Neural progenitor cell (in vitro differentiated cells): ENCODE results near the gene BCOR. TPM values are rescaled to one million over a fixed set of nuclear protein-coding genes. Genes with fewer than 3 reads are reported as not detected.
A peak's percentile ranks its signal among the peaks of the same experiment; 100 is the strongest.

Experiments used
- DNase-seq: peaks from one replicate; pipeline ENCODE4 v3.0.0-alpha.2; 2016; ENCODE audit warnings: low spot score
- H2AFZ ChIP-seq: fragments of 200-600 bp; sonication (generic); replicated peaks from 2 replicates; pipeline ENCODE4 v1.6.1; 2016; ENCODE audit warnings: antibody characterized with exemption
- H3F3A ChIP-seq: fragments of 200-600 bp; sonication (generic); 2 replicates; pipeline ENCODE4 v1.6.1; 2016; ENCODE audit warnings: antibody characterized with exemption, low read depth
- H3K27ac ChIP-seq: fragments of 200-600 bp; sonication (generic); 2 replicates; pipeline ENCODE4 v1.5.1; 2016; ENCODE audit warnings: mild to moderate bottlenecking
- H3K27me3 ChIP-seq: fragments of 200-600 bp; sonication (generic); 2 replicates; pipeline ENCODE4 v1.6.1; 2016; ENCODE audit warnings: mild to moderate bottlenecking, moderate library complexity
- H3K36me3 ChIP-seq: fragments of 200-600 bp; sonication (generic); 2 replicates; pipeline ENCODE4 v1.5.1; 2016
- H3K4me1 ChIP-seq: fragments of 200-600 bp; sonication (generic); 2 replicates; pipeline ENCODE4 v1.6.1; 2016; ENCODE audit warnings: mixed run types
- H3K4me2 ChIP-seq: fragments of 200-600 bp; sonication (generic); 2 replicates; pipeline ENCODE4 v1.6.1; 2016
- H3K4me3 ChIP-seq: fragments of 200-600 bp; sonication (generic); 2 replicates; pipeline ENCODE4 v1.5.1; 2016
- H3K79me2 ChIP-seq: fragments of 200-600 bp; sonication (generic); 2 replicates; pipeline ENCODE4 v1.6.1; 2016; ENCODE audit warnings: low read depth
- H3K9ac ChIP-seq: fragments of 200-600 bp; sonication (generic); 2 replicates; pipeline ENCODE4 v1.6.1; 2016
- H3K9me3 ChIP-seq: fragments of 200-600 bp; sonication (generic); 2 replicates; pipeline ENCODE4 v1.5.1; 2016; ENCODE audit warnings: low read depth
- H4K20me1 ChIP-seq: fragments of 200-600 bp; sonication (generic); 2 replicates; pipeline ENCODE4 v1.6.1; 2016; ENCODE audit warnings: low read depth
- H3K27ac Mint-ChIP-seq: 3 replicates; pipeline ENCODE4 v1.8.0; 2021; ENCODE audit warnings: mixed read lengths
- H3K27me3 Mint-ChIP-seq: 2 replicates; pipeline ENCODE4 v1.8.0; 2022; ENCODE audit warnings: low read depth, mild to moderate bottlenecking, inconsistent platforms, moderate library complexity, mixed read lengths; ENCODE audit not compliant: insufficient read depth
- H3K36me3 Mint-ChIP-seq: 3 replicates; pipeline ENCODE4 v1.8.0; 2021; ENCODE audit warnings: mixed read lengths
- H3K4me1 Mint-ChIP-seq: 3 replicates; pipeline ENCODE4 v1.8.0; 2021; ENCODE audit warnings: mixed read lengths
- H3K4me3 Mint-ChIP-seq: 3 replicates; pipeline ENCODE4 v1.8.0; 2021; ENCODE audit warnings: mild to moderate bottlenecking, moderate library complexity, mixed read lengths
- H3K9me3 Mint-ChIP-seq: 3 replicates; pipeline ENCODE4 v1.8.0; 2020; ENCODE audit warnings: mixed read lengths
- CTCF ChIP-seq: fragments of 200-600 bp; sonication (generic); IDR thresholded peaks from 2 replicates; pipeline ENCODE4 v1.5.1; 2017; ENCODE audit warnings: antibody characterized with exemption, mild to moderate bottlenecking
- EZH2 ChIP-seq: fragments of 200-600 bp; sonication (generic); IDR thresholded peaks from 2 replicates; pipeline ENCODE4 v1.6.1; 2017; ENCODE audit warnings: antibody characterized with exemption, mild to moderate bottlenecking, moderate library complexity
- EZH2phosphoT487 ChIP-seq: fragments of 200-600 bp; sonication (generic); IDR thresholded peaks from 2 replicates; pipeline ENCODE4 v1.6.1; 2017; ENCODE audit warnings: antibody characterized with exemption
- total RNA-seq: library from RNA; depleted of rRNA; stranded (reverse); fragments of >200 nt; gene quantifications from 2 replicates; pipeline ENCODE4 v1.2.3, GENCODE V29; 2015; ENCODE audit warnings: low replicate concordance

Gene BCOR
- total RNA-seq, 1 donor from 2014 or later = 32.4 TPM

GRCh38 chrX:40094041-40094899 is 3.5 kb downstream of the BCOR start:
- Histone ChIP-seq H3K4me2 (peak overlapping the region; percentile 92), H3K79me2 (peaks cover 80% of the 10 kb centered on the region), H3K27ac (peak overlapping the region; percentile 10), H3F3A (peaks cover 52% of the 10 kb centered on the region), H3K9me3 (no peaks in the 10 kb centered on the region), H3K27me3 (peaks cover 76% of the 10 kb centered on the region), H4K20me1 (peaks cover 83% of the 10 kb centered on the region), H2AFZ (no peak overlapping the region), H3K4me1 (peaks cover 40% of the 10 kb centered on the region), H3K9ac (no peak overlapping the region), H3K36me3 (no peaks in the 10 kb centered on the region), H3K4me3 (peak overlapping the region; percentile 77)
- DNase-seq = peak; percentile 89
- H3K27ac Mint-ChIP-seq = no peak overlapping the region
- peaks cover 12% of the 10 kb centered on the region for H3K9me3 Mint-ChIP-seq
- H3K4me1 Mint-ChIP-seq = peaks cover 35% of the 10 kb centered on the region
- H3K27me3 Mint-ChIP-seq = peaks cover 12% of the 10 kb centered on the region
- TF ChIP-seq EZH2phosphoT487 = no peak
- TF ChIP-seq EZH2 = peak; percentile 40
- TF ChIP-seq CTCF = no peak
- peak overlapping the region; percentile 87 for H3K4me3 Mint-ChIP-seq
- H3K36me3 Mint-ChIP-seq = no peaks in the 10 kb centered on the region

GRCh38 chrX:40093586-40093985 is 4.2 kb downstream of the BCOR start:
- H3K79me2 ChIP-seq = peaks cover 87% of the 10 kb centered on the region
- Mint-ChIP-seq H3K27me3 (peaks cover 12% of the 10 kb centered on the region), H3K36me3 (no peaks in the 10 kb centered on the region), H3K27ac (no peak overlapping the region), H3K4me1 (peaks cover 42% of the 10 kb centered on the region), H3K4me3 (peak overlapping the region; percentile 83), H3K9me3 (peaks cover 12% of the 10 kb centered on the region)
- H3K9me3 ChIP-seq = no peaks in the 10 kb centered on the region
- TF ChIP-seq EZH2phosphoT487 (no peak), EZH2 (peak; percentile 37)
- DNase-seq = peak; percentile 3
- H3K9ac ChIP-seq = no peak overlapping the region
- H3K4me1 ChIP-seq = peaks cover 47% of the 10 kb centered on the region
- peaks cover 57% of the 10 kb centered on the region for H3F3A ChIP-seq
- H4K20me1 ChIP-seq = peaks cover 84% of the 10 kb centered on the region
- H3K27ac ChIP-seq = no peak overlapping the region
- peak overlapping the region; percentile 77 for H3K4me3 ChIP-seq
- H3K27me3 ChIP-seq = peaks cover 76% of the 10 kb centered on the region
- peak overlapping the region; percentile 92 for H3K4me2 ChIP-seq
- H3K36me3 ChIP-seq = no peaks in the 10 kb centered on the region
- no peak overlapping the region for H2AFZ ChIP-seq

GRCh38 chrX:40092808-40093435 is 4.8 kb downstream of the BCOR start:
- H3K4me1 ChIP-seq = peaks cover 53% of the 10 kb centered on the region
- TF ChIP-seq CTCF = no peak
- TF ChIP-seq EZH2phosphoT487 = no peak
- TF ChIP-seq EZH2 = no peak
- peak overlapping the region; percentile 92 for H3K4me2 ChIP-seq
- peaks cover 93% of the 10 kb centered on the region for H3K79me2 ChIP-seq
- Mint-ChIP-seq H3K9me3 (peaks cover 12% of the 10 kb centered on the region), H3K36me3 (no peaks in the 10 kb centered on the region), H3K27ac (no peak overlapping the region), H3K27me3 (peaks cover 11% of the 10 kb centered on the region), H3K4me1 (peaks cover 48% of the 10 kb centered on the region), H3K4me3 (peak overlapping the region; percentile 25)
- peak overlapping the region; percentile 36 for H3K4me3 ChIP-seq
- H3K9me3 ChIP-seq = no peaks in the 10 kb centered on the region
- no peak overlapping the region for H3K27ac ChIP-seq
- no peak overlapping the region for H2AFZ ChIP-seq
- H4K20me1 ChIP-seq = peaks cover 89% of the 10 kb centered on the region
- no peak for DNase-seq
- H3K36me3 ChIP-seq = no peaks in the 10 kb centered on the region
- H3K27me3 ChIP-seq = peaks cover 77% of the 10 kb centered on the region
- no peak overlapping the region for H3K9ac ChIP-seq
- H3F3A ChIP-seq = peaks cover 60% of the 10 kb centered on the region
